ENCODE measurements around the gene CREBL2. TPM values are rescaled to one million over a fixed set of nuclear protein-coding genes. Genes with fewer than 3 reads are reported as not detected.
A peak's percentile ranks its signal among the peaks of the same experiment; 100 is the strongest.

CREBL2 gene
- total RNA-seq, 1 experiment from 2014 or later, result 18.3 TPM

DNA sequence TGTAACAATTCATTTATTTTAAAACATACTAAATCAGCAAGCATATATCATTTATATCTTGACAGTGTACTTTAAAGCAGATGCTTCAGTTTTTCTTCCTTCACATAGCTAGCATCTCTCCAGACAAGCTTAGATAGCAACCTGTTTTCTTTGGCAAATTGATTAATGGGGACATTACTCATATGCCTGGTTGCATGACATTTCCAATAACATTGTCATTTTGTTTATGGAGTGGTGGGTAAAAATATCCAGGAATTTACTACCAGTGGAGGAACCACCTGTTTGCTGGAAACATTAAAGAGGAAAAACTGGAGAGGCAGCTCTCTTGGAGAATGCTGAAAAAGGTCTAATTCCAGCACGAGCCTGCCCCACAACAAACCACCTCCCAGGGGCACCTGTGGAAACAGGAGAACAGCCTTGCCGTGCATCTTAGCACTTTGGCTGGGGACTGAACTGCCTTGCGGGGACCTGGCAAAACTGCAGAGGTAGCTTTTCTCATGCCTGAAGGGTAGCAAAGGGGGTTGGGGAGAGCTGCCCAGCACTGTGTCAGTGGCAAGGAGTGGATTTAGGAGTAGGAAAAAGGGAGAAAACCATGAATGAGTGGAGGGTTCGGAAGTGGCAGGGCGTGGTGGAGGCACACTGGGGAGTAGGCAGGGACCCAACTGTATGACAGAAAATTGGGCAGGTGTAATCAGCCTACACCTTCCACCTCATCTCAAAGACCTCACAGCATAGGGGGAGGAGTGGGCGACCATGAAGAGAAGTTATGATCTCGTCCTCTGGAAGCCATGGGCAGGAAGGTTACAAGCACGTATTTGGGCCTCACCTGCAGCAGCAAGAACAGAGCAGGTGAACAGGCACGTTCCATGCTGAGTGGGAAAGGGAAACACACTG is 11.7 kb upstream of the CREBL2 start:
- peak overlapping the region; percentile 42 for H2AFZ ChIP-seq (ENCODE audit: low read length)
- Mint-ChIP-seq H3K27me3 (ENCODE audit: low read depth) (no peaks in the 10 kb centered on the region), H3K36me3 (ENCODE audit: insufficient read depth in 1 of 3, low read depth in 3 of 3) (no peaks in the 10 kb centered on the region), H3K4me3 (no peak overlapping the region), H3K9me3 (no peaks in the 10 kb centered on the region; a peak in 2 of 5 replicates), H3K27ac (peak overlapping the region in 2 of 3 experiments; percentile 2 to 13; a peak in 2 of 7 replicates), H3K4me1 (peaks cover 5 to 11% of the 10 kb centered on the region in 2 experiments; a peak in 2 of 4 replicates)
- no peaks in the 10 kb centered on the region for H4K20me1 ChIP-seq (ENCODE audit: control insufficient read depth, insufficient read depth, insufficient read length)
- H2BK15ac ChIP-seq (ENCODE audit: low read depth, low read length), result no peak overlapping the region
- TF ChIP-seq, protein P1, sequence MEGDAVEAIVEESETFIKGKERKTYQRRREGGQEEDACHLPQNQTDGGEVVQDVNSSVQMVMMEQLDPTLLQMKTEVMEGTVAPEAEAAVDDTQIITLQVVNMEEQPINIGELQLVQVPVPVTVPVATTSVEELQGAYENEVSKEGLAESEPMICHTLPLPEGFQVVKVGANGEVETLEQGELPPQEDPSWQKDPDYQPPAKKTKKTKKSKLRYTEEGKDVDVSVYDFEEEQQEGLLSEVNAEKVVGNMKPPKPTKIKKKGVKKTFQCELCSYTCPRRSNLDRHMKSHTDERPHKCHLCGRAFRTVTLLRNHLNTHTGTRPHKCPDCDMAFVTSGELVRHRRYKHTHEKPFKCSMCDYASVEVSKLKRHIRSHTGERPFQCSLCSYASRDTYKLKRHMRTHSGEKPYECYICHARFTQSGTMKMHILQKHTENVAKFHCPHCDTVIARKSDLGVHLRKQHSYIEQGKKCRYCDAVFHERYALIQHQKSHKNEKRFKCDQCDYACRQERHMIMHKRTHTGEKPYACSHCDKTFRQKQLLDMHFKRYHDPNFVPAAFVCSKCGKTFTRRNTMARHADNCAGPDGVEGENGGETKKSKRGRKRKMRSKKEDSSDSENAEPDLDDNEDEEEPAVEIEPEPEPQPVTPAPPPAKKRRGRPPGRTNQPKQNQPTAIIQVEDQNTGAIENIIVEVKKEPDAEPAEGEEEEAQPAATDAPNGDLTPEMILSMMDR (conservative IDR thresholded peaks at IDR 0.05), result no peak
- H3K79me2 ChIP-seq (ENCODE audit: insufficient read depth, low read length), result no peaks in the 10 kb centered on the region
- H3K23ac ChIP-seq (ENCODE audit: insufficient read length, low read depth, low read length), result no peak overlapping the region
- H3K9me3 ChIP-seq (ENCODE audit: control insufficient read depth, low read depth, low read length), result no peaks in the 10 kb centered on the region
- no peak overlapping the region for H4K91ac ChIP-seq (ENCODE audit: insufficient read length, low read depth, low read length)
- no peak overlapping the region for H4K5ac ChIP-seq (ENCODE audit: insufficient read length, low read depth, low read length)
- no peaks in the 10 kb centered on the region for H3K23me2 ChIP-seq (ENCODE audit: insufficient read length, low read depth, low read length, poor library complexity, severe bottlenecking)
- H3T11ph ChIP-seq (ENCODE audit: low read length), result no peak overlapping the region
- no peak overlapping the region for H2BK120ac ChIP-seq (ENCODE audit: low read depth, low read length, poor library complexity, severe bottlenecking)
- H3K18ac ChIP-seq (ENCODE audit: insufficient read length, low read depth, low read length), result peak overlapping the region; percentile 39
- no peak overlapping the region for H2BK20ac ChIP-seq (ENCODE audit: low read depth, low read length, poor library complexity, severe bottlenecking)
- no peak overlapping the region for H3K56ac ChIP-seq (ENCODE audit: insufficient read length, low read depth, low read length)
- H2BK5ac ChIP-seq (ENCODE audit: insufficient read length, low read length), result no peak overlapping the region
- no peak overlapping the region for H3K9ac ChIP-seq (ENCODE audit: extremely low read depth, insufficient read length, low read length)
- H4K8ac ChIP-seq (replicated peaks; ENCODE audit: insufficient read length, low read depth, low read length), result peak overlapping the region; percentile 95
- peaks cover 4% of the 10 kb centered on the region; the same call in 1 of the 2 replicates for H3K4me1 ChIP-seq (ENCODE audit: insufficient read depth, low read length)
- WGBS (ENCODE audit: extremely low coverage, insufficient read length, low lambda C conversion rate), result no CpG with 5 or more reads among the region's 9 CpGs
- no peaks in the 10 kb centered on the region for H3K79me1 ChIP-seq (ENCODE audit: insufficient read depth, low read depth, low read length, poor library complexity, severe bottlenecking)
- H2AK5ac ChIP-seq (ENCODE audit: insufficient read length, low read length), result no peak overlapping the region
- DNase-seq, result no peak
- no peaks in the 10 kb centered on the region for H3K27me3 ChIP-seq (ENCODE audit: insufficient read depth, low read length)
- no peak overlapping the region for H3K27ac ChIP-seq (ENCODE audit: insufficient read length, low read depth, low read length)
- no peak overlapping the region for H2BK12ac ChIP-seq (ENCODE audit: insufficient read length, low read depth, low read length)
- H3K4me2 ChIP-seq (ENCODE audit: insufficient read depth, insufficient read length, low read length), result no peak overlapping the region
- 0 out of 2 replicates have a peak overlapping the region, but pooled peaks have one; percentile 53 for H3K14ac ChIP-seq (ENCODE audit: insufficient read depth, low read length)
- no peak overlapping the region for H3K4ac ChIP-seq (ENCODE audit: low read depth, low read length)
